ENCODE results near the gene KLC1. TPM values are rescaled to one million over a fixed set of nuclear protein-coding genes. Genes with fewer than 3 reads are reported as not detected.

The KLC1 gene
- total RNA-seq, 2 donors from 2014 or later: 170 to 178 TPM

DNA sequence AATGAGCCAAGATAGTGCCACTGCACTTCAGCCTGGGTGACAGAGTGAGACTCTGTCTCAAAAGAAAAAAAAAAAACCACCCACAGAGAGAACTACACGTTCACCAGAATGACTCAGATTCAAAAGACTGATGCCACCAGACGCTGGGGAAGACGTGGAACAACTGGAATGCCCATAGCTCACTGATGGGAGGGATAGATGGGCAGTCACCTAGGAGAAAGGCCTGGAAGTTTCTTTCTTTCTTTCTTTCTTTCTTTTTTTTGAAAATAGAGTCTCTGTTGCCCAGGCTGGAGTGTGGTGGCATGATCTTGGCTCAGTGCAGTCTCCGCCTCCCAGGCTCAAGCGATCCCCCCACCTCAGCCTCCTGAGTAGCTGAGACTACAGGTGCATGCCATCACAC, 10.0 kb upstream of the KLC1 start:
- 86 to 93% methylated on average over 3 to 5 of the region's 5 CpGs for WGBS, 2 experiments (ENCODE audit: insufficient coverage in 1 of 2, insufficient read length in 1 of 2)
- H3K4me1 Mint-ChIP-seq: no peaks in the 10 kb centered on the region
- Histone ChIP-seq H3K4me3 (ENCODE audit: low read length) (no peak overlapping the region), H3K4me1 (ENCODE audit: control insufficient read depth, insufficient read depth, low read length) (no peaks in the 10 kb centered on the region), H3K27me3 (ENCODE audit: control insufficient read depth, insufficient read depth, low read length, poor library complexity, severe bottlenecking) (no peaks in the 10 kb centered on the region), H3K27ac (ENCODE audit: low read depth, low read length) (no peak overlapping the region), H3K9me3 (ENCODE audit: control insufficient read depth, low read length) (no peaks in the 10 kb centered on the region), H3K36me3 (ENCODE audit: control insufficient read depth, insufficient read depth, low read length) (no peaks in the 10 kb centered on the region), H3K9ac (ENCODE audit: extremely low read depth, low read length, poor library complexity, severe bottlenecking) (no peak overlapping the region)
- DNase-seq: no peak
- H3K4me3 Mint-ChIP-seq: no peak overlapping the region
- H3K36me3 Mint-ChIP-seq (ENCODE audit: low read depth): no peaks in the 10 kb centered on the region
- peaks cover 2% of the 10 kb centered on the region for H3K9me3 Mint-ChIP-seq
- H3K27ac Mint-ChIP-seq: no peak overlapping the region
- H3K27me3 Mint-ChIP-seq (ENCODE audit: insufficient read depth): no peaks in the 10 kb centered on the region
- no peak for TF ChIP-seq CTCF (conservative IDR thresholded peaks at IDR 0.05)

- no peaks in the 10 kb centered on the region for H3K4me1 Mint-ChIP-seq
- peaks cover 6% of the 10 kb centered on the region for H3K27me3 Mint-ChIP-seq (ENCODE audit: insufficient read depth)
- 95 to 97% methylated on average over 4 of the region's 5 CpGs for WGBS, 2 experiments (ENCODE audit: insufficient coverage in 1 of 2, insufficient read length in 1 of 2)
- no peaks in the 10 kb centered on the region for H3K36me3 ChIP-seq (ENCODE audit: control insufficient read depth, insufficient read depth, low read length)
- H3K27me3 ChIP-seq (ENCODE audit: control insufficient read depth, insufficient read depth, low read length, poor library complexity, severe bottlenecking): no peaks in the 10 kb centered on the region
- no peaks in the 10 kb centered on the region for H3K36me3 Mint-ChIP-seq (ENCODE audit: low read depth)
- no peaks in the 10 kb centered on the region for H3K9me3 Mint-ChIP-seq
- no peak overlapping the region for H3K9ac ChIP-seq (ENCODE audit: extremely low read depth, low read length, poor library complexity, severe bottlenecking)
- no peak overlapping the region for H3K4me3 ChIP-seq (ENCODE audit: low read length)
- no peak for DNase-seq
- no peaks in the 10 kb centered on the region for H3K9me3 ChIP-seq (ENCODE audit: control insufficient read depth, low read length)
- no peaks in the 10 kb centered on the region for H3K4me1 ChIP-seq (ENCODE audit: control insufficient read depth, insufficient read depth, low read length)
- H3K27ac Mint-ChIP-seq: no peak overlapping the region
- no peak overlapping the region for H3K4me3 Mint-ChIP-seq
- TF ChIP-seq CTCF (conservative IDR thresholded peaks at IDR 0.05): no peak
- H3K27ac ChIP-seq (ENCODE audit: low read depth, low read length): no peak overlapping the region
Observed at GRCh38 chr14:103621860-103622259, 7.2 kb upstream of the KLC1 start.

- Mint-ChIP-seq H3K27me3 (ENCODE audit: insufficient read depth) (peaks cover 6% of the 10 kb centered on the region), H3K9me3 (no peaks in the 10 kb centered on the region), H3K27ac (no peak overlapping the region), H3K4me3 (no peak overlapping the region), H3K4me1 (peaks cover 4% of the 10 kb centered on the region), H3K36me3 (ENCODE audit: low read depth) (no peaks in the 10 kb centered on the region)
- H3K36me3 ChIP-seq (ENCODE audit: control insufficient read depth, insufficient read depth, low read length): no peaks in the 10 kb centered on the region
- H3K27ac ChIP-seq (ENCODE audit: low read depth, low read length): no peak overlapping the region
- no peaks in the 10 kb centered on the region for H3K9me3 ChIP-seq (ENCODE audit: control insufficient read depth, low read length)
- 84 to 95% methylated on average over 2 to 4 of the region's 4 CpGs for WGBS, 2 experiments (ENCODE audit: insufficient coverage in 1 of 2, insufficient read length in 1 of 2)
- H3K4me3 ChIP-seq (ENCODE audit: low read length): no peak overlapping the region
- no peak for DNase-seq
- no peak overlapping the region for H3K9ac ChIP-seq (ENCODE audit: extremely low read depth, low read length, poor library complexity, severe bottlenecking)
- H3K4me1 ChIP-seq (ENCODE audit: control insufficient read depth, insufficient read depth, low read length): no peaks in the 10 kb centered on the region
- no peaks in the 10 kb centered on the region for H3K27me3 ChIP-seq (ENCODE audit: control insufficient read depth, insufficient read depth, low read length, poor library complexity, severe bottlenecking)
- TF ChIP-seq CTCF (conservative IDR thresholded peaks at IDR 0.05): no peak
Observed at GRCh38 chr14:103623308-103623707, 5.7 kb upstream of the KLC1 start.
